ENCODE results near the gene EXD2. TPM values are rescaled to one million over a fixed set of nuclear protein-coding genes. Genes with fewer than 3 reads are reported as not detected.
"Not testable (repeated sequence)": the region's sequence is repeated elsewhere in the genome, so short reads cannot be mapped to it uniquely, and the experiment has no call there.

Gene EXD2
- total RNA-seq, 2 experiments from 2014 or later, result 10.5 to 11.5 TPM

DNA sequence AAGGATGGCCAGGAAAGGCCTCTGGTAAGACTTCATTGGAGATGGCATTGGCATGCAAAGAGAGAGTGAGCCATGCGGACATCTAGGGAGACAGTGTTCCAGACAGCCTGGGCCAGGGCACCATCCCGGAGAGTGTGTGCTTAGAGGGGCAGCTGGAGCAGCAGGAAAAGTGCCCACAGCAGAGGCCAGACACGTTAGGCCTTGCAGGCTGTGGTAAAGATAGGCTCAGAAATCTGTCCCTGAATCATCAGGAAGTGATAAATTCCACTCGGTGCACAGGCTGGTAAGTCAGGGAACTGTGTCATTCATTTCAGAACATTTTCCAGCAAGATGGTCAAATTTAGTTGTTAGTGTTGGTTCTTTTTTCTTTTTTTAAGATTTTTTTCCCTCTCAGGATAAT, 77.5 kb downstream of the EXD2 start:
- H3K36me3 Mint-ChIP-seq, result no peaks in the 10 kb centered on the region
- H3K4me3 Mint-ChIP-seq, result no peak overlapping the region
- no peaks in the 10 kb centered on the region for H3K4me1 Mint-ChIP-seq (ENCODE audit: low read depth)
- H3K27me3 Mint-ChIP-seq, result peaks cover 2% of the 10 kb centered on the region
- H3K9me3 Mint-ChIP-seq, result no peaks in the 10 kb centered on the region
- intact Hi-C loops (cut with micrococcal nuclease), result no loop called here
- H3K27ac Mint-ChIP-seq, result no peak overlapping the region
- CTCF ChIA-PET, result no interaction called here
- DNase-seq, result no peak
- POLR2A ChIA-PET, result interaction anchor here (0.6 kb wide), 1 partner anchor 165 kb away, joined by 3 read pairs; no protein-coding TSS in a partner anchor

DNA sequence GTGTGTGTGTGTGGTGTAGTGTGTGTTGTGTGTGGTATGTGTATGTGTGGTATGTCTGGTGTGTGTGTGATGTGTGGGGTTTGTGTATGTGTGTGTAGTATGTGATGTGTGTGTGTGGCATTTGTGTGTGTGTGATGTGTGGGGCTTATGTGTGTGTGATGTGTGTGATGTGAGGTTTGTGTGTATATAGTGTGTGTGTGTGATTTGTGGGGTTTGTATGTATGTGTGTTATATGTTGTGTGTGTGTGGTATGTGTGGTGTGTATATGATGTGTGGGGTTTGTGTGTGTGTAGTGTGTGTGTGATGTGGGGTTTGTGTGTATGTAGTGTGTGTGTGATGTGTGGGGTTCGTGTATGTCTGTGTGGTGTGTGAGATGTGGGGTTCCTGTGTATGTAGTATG, 78.1 kb downstream of the EXD2 start:
- no peaks in the 10 kb centered on the region for H3K9me3 Mint-ChIP-seq
- H3K27me3 Mint-ChIP-seq, result peaks cover 2% of the 10 kb centered on the region
- ChIA-PET POLR2A (no interaction called here), CTCF (no interaction called here)
- DNase-seq, result no peak
- no peaks in the 10 kb centered on the region for H3K36me3 Mint-ChIP-seq
- no peak overlapping the region for H3K27ac Mint-ChIP-seq
- no peak overlapping the region for H3K4me3 Mint-ChIP-seq
- H3K4me1 Mint-ChIP-seq (ENCODE audit: low read depth), result no peaks in the 10 kb centered on the region
- intact Hi-C loops (cut with micrococcal nuclease), result no loop called here

DNA sequence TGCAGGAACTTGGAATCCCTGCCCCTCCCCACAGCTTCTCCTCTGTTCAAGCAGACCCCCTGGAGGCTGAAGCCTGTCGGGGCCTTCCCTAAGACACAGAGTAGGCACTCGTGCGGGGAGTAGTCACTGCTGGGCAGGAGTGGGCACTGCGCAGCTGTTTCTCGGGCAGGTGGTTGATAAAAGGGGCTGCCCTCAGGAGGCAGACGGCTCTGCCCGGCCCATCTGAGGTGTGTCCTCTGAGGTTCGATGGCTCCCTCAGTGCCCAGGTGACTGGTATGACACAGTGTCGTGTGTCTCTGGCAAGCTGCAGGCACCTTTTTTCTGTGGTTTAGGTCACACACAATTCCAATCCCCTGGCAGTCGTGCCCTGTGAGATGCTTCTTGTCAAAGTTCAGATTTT, 78.8 kb downstream of the EXD2 start:
- Mint-ChIP-seq H3K36me3 (no peaks in the 10 kb centered on the region), H3K4me3 (no peak overlapping the region), H3K27ac (no peak overlapping the region), H3K4me1 (ENCODE audit: low read depth) (no peaks in the 10 kb centered on the region), H3K9me3 (no peaks in the 10 kb centered on the region), H3K27me3 (peaks cover 2% of the 10 kb centered on the region)
- intact Hi-C loops (cut with micrococcal nuclease), result no loop called here
- POLR2A ChIA-PET, result no interaction called here
- CTCF ChIA-PET, result no interaction called here
- no peak for DNase-seq

DNA sequence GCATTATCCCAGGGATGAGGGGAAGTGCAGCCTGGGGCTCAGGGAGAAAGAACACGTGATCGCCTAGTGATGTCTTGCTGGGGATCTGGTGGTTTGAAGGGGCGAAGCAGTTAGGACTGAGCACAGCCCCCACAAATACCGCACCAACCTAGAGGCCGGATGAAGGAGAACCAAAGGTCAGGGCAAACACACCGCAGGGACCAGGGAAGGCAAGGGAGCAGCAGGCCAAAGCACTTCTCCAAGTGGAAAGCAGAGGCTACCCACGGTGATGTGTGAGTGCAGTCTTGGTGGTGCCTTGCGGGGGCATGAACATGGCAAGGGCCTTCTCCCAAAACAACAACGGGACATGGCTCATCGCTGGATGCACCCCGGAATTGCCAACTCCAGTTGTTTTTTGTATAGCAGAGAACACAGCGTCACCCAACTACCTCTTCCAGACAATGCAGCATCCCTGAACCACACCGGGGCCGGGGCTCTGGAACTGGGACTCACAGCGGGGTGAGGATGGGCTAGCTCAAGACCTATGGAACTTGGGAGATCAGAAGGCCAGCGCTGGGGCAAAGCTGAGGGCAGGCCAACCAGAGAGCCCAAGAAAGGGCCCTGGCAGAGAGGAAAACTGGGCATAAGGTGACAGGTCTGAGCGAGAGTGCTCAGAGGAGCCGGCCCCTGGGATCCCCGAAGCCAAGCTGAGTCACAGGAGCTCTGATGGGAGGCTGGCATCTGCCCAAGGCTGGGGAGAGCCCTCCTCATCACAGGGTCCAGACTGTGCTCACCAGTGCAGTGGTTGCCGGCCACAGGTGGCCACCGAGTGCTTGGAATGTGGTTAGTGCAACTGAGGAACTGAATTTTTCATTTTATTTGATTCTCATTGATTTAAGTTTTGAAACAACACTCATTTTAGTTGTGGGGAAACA, 79.8 kb downstream of the EXD2 start:
- CTCF ChIA-PET, result no interaction called here
- no peaks in the 10 kb centered on the region for H3K36me3 Mint-ChIP-seq

DNA sequence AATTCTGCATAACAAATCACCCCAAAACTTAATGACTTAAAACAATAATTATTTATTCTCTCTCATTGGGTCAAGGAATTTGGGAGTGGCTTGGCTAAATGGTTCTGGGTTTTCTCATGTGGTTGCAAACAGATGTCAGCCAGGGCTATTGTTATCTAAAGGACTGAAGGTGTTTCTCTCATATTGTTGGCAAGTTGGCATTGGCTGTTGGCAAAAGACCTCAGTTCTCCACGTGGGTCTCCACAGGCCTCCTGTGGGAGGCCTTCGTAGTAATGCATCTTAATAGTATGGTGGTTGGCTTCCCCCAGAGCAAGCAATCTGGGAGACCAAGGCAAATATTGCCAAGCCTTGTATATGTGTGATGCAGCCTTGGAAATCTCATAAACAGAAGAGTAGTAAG, 83.0 kb downstream of the EXD2 start:
- H3K9me3 Mint-ChIP-seq, result no peaks in the 10 kb centered on the region
- intact Hi-C loops (cut with micrococcal nuclease), result no loop called here
- no peaks in the 10 kb centered on the region for H3K4me1 Mint-ChIP-seq (ENCODE audit: low read depth)
- no peaks in the 10 kb centered on the region for H3K27me3 Mint-ChIP-seq
- ChIA-PET POLR2A (no interaction called here), CTCF (no interaction called here)
- H3K27ac Mint-ChIP-seq, result no peak overlapping the region
- no peak for DNase-seq
- H3K36me3 Mint-ChIP-seq, result no peaks in the 10 kb centered on the region
- no peak overlapping the region for H3K4me3 Mint-ChIP-seq

More for the DNA sequence above, 79.8 kb downstream of the EXD2 start:
- Mint-ChIP-seq H3K4me3 (no peak overlapping the region), H3K4me1 (ENCODE audit: low read depth) (no peaks in the 10 kb centered on the region), H3K27me3 (no peaks in the 10 kb centered on the region), H3K27ac (no peak overlapping the region), H3K9me3 (no peaks in the 10 kb centered on the region)
- POLR2A ChIA-PET, result no interaction called here
- DNase-seq, result no peak
- intact Hi-C loops (cut with micrococcal nuclease), result no loop called here

DNA sequence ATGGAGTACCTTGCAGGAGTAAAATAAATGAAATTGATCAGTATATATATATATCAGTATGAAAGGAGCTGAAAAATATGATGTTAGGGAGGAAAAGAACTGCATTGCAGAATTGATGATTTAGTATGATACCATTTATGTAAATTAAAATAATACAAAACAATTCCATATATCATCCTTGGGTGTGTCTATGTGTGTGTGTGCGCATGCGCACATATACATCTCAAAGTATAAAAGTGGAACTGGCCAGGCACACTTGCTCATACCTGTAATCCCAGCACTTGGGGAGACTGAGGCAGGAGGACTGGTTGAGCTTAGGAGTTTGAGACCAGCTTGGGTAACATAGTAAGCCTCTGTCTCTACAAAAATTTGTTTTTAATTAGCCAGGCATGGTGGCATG, 84.0 kb downstream of the EXD2 start:
- CTCF ChIA-PET, result no interaction called here
- no peaks in the 10 kb centered on the region for H3K27me3 Mint-ChIP-seq
- intact Hi-C loops (cut with micrococcal nuclease), result no loop called here

DNA sequence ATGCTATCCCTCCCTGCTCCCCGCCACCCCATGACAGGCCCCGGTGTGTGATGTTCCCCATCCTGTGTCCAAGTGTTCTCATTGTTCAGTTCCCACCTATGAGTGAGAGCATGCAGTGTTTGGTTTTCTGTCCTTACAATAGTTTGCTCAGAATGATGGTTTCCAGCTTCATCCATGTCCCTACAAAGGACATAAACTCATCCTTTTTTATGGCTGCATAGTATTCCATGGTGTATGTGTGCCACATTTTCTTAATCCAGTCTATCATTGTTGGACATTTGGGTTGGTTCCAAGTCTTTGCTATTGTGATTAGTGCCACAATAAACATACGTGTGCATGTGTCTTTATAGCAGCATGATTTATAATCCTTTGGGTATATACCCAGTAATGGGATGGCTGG, 86.1 kb downstream of the EXD2 start:
- H3K4me3 Mint-ChIP-seq; H3K27me3 Mint-ChIP-seq; H3K9me3 Mint-ChIP-seq; POLR2A ChIA-PET; intact Hi-C loops (cut with micrococcal nuclease); H3K27ac Mint-ChIP-seq; H3K36me3 Mint-ChIP-seq; DNase-seq; H3K4me1 Mint-ChIP-seq (ENCODE audit: low read depth): not testable (repeated sequence)
- CTCF ChIA-PET, result interaction anchor here (0.7 kb wide), 1 partner anchor 35 kb away, joined by 3 read pairs; no protein-coding TSS in a partner anchor

More for the DNA sequence above, 84.0 kb downstream of the EXD2 start:
- Mint-ChIP-seq H3K4me1 (ENCODE audit: low read depth) (no peaks in the 10 kb centered on the region), H3K36me3 (no peaks in the 10 kb centered on the region), H3K4me3 (no peak overlapping the region), H3K27ac (no peak overlapping the region), H3K9me3 (no peaks in the 10 kb centered on the region)
- DNase-seq, result no peak
- POLR2A ChIA-PET, result no interaction called here

DNA sequence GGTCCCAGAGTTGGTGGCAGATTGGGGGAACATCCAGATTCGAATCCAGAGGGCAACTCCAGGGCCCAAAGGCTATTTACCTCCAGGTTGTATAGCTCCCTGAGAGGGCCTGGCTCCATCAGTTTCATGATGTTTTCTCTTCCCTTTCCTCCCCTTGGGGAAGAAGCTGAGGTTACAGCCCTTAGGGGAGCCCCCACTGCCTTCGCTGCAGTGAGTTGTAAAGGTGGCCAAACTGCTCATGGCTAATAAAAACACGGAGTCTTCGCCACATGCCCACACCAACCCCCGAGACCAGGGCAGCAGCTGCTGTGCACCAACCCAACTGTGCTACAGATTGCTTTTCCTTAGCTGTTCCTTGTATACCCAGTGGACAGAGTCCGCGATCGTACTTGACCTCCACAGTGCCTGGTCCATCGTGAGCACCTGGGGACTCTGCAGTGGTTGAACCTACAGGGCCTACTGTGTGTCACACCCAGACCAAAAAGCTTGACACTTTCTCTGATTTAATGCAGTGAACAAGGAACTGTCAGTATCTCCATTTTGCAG, 89.5 kb downstream of the EXD2 start:
- H3K4me1 Mint-ChIP-seq (ENCODE audit: low read depth), result no peaks in the 10 kb centered on the region
- no peak overlapping the region for H3K27ac Mint-ChIP-seq
- no peaks in the 10 kb centered on the region for H3K9me3 Mint-ChIP-seq
- intact Hi-C loops (cut with micrococcal nuclease), result no loop called here
- no peaks in the 10 kb centered on the region for H3K36me3 Mint-ChIP-seq
- ChIA-PET POLR2A (no interaction called here), CTCF (no interaction called here)
- H3K4me3 Mint-ChIP-seq, result no peak overlapping the region
- peaks cover 4% of the 10 kb centered on the region for H3K27me3 Mint-ChIP-seq
- DNase-seq, result no peak

DNA sequence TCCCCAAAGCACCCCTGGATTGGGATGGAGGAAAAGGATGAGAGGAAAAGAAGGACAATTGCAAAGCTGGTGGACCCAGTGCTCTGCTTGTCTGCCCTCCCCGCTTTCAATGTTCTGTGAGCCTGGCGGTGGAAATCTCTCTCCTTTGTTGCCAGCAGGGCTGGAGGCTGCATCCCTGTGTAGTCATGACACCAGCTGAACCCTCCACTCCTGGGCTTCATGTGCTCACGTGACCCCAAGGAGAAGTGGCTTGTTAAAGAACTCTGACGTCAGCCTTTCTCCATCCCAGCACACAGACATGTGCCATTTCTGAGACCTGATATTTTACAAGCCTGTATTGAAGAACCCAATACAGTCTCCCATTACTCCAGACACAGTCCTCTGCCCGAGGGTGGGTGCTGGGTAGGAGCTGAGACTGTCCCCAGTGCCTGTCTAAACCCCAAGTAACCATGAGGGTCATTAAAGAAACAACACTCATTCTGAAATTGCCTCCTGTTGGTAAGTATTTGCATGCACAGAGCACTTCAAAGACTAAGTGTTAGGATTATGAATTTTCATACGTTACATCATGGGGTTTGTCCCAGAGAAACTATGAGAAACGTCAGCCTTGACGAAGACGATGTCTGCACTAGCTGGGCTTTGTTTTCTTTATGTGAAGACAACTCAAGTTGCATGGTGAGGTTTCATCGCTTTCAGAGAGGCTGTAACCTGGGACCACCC, 90.3 kb downstream of the EXD2 start:
- ChIA-PET CTCF (no interaction called here), POLR2A (no interaction called here)
- H3K4me3 Mint-ChIP-seq, result no peak overlapping the region
- intact Hi-C loops (cut with micrococcal nuclease), result no loop called here
- no peak overlapping the region for H3K27ac Mint-ChIP-seq
- DNase-seq, result no peak
- H3K27me3 Mint-ChIP-seq, result peaks cover 5% of the 10 kb centered on the region
- H3K36me3 Mint-ChIP-seq, result no peaks in the 10 kb centered on the region
- H3K4me1 Mint-ChIP-seq (ENCODE audit: low read depth), result no peaks in the 10 kb centered on the region
- H3K9me3 Mint-ChIP-seq, result no peaks in the 10 kb centered on the region

DNA sequence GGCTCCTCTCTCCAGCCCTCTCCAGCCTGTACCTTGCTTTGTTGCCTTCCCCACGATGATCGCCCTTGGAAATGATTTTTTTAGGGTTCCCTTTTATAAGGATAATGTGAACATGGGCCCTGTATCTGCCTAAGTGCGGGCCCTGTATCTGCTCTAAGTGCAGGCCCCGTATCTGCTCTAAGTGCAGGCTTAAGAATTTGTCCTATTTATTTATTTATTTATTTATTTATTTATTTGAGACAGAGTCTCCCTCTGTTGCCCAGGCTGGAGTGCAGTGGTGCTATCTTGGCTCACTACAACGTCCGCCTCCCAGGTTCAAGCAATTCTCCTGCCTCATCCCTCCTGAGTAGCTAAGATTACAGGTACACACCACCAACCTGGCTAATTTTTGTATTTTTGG, 91.2 kb downstream of the EXD2 start:
- no peak for DNase-seq
- ChIA-PET POLR2A (no interaction called here), CTCF (no interaction called here)
- Mint-ChIP-seq H3K36me3 (no peaks in the 10 kb centered on the region), H3K4me1 (ENCODE audit: low read depth) (no peaks in the 10 kb centered on the region), H3K9me3 (no peaks in the 10 kb centered on the region), H3K27me3 (peaks cover 5% of the 10 kb centered on the region), H3K4me3 (no peak overlapping the region), H3K27ac (no peak overlapping the region)
- intact Hi-C loops (cut with micrococcal nuclease), result no loop called here

DNA sequence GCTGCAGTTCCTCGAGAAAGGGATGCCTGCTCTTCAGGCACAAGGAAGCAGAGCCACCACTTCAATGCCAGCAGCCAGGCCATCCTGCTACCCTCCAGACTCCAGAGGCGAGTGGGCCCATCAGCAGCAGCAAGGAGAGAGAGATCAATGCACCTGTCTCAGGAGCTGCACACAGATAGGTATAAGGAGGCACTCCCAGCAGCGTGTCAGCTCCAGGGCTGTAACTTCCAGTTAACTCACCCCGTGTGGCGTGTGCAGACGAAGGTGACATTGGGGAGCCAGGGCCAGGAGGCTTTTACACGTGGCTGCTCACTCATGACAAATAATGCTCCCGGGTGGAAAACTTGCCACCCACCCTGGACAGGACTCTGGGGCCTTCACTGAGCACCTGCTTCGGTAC, 92.9 kb downstream of the EXD2 start:
- Mint-ChIP-seq H3K36me3 (no peaks in the 10 kb centered on the region), H3K4me1 (ENCODE audit: low read depth) (no peaks in the 10 kb centered on the region), H3K27ac (no peak overlapping the region), H3K4me3 (no peak overlapping the region), H3K9me3 (no peaks in the 10 kb centered on the region), H3K27me3 (peaks cover 5% of the 10 kb centered on the region)
- intact Hi-C loops (cut with micrococcal nuclease), result no loop called here
- DNase-seq, result no peak
- ChIA-PET POLR2A (no interaction called here), CTCF (no interaction called here)

DNA sequence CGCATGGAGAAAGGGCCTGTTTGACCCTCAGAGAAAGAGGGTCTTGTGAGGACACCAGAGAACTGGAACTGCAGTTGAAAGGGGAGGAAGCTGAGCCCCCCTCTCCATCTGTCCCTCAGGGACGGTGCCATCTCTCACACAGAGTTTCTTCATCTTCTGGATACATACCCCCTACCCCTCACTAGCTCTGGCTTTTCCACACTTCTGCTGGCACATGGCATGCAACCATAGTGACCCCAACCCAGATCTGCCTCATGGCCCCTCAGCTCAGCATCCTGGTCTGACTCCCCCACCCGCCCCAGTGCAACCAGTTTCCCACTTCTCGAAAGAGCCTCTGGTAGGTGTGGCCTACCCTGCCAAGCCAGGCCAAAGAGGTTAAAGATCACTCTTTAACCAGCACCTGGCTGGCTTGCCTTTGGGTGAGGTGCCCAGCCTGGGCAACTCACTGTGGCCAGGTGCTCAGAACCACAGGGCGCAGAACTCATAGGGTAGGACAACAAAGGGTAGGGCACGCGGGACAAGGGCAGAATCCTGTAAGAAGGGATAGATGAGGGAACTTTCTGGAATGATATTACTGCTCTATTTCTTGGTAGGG, 94.5 kb downstream of the EXD2 start:
- Mint-ChIP-seq H3K4me1 (ENCODE audit: low read depth) (no peaks in the 10 kb centered on the region), H3K27ac (no peak overlapping the region), H3K4me3 (no peak overlapping the region), H3K27me3 (peaks cover 5% of the 10 kb centered on the region), H3K9me3 (no peaks in the 10 kb centered on the region), H3K36me3 (no peaks in the 10 kb centered on the region)
- ChIA-PET CTCF (no interaction called here), POLR2A (no interaction called here)
- no peak for DNase-seq
- intact Hi-C loops (cut with micrococcal nuclease), result no loop called here

Measured in activated CD4-positive, alpha-beta memory T cell treated with anti-CD3 and anti-CD28 coated beads for 36 hours (primary cell).